HG03469 (cell line): ENCODE results near the gene EFCC1.

Source experiments
- ATAC-seq: cut with Tn5 transposase; IDR thresholded peaks from one replicate; pipeline ENCODE4 v1.9.1; 2021; ENCODE audit warnings: mild to moderate bottlenecking, moderate library complexity, moderate number of reproducible peaks; ENCODE audit not compliant: unreplicated experiment

The EFCC1 gene

GRCh38 chr3:129031476-129032215 is 30.5 kb downstream of the EFCC1 start:
- no peak for ATAC-seq

DNA sequence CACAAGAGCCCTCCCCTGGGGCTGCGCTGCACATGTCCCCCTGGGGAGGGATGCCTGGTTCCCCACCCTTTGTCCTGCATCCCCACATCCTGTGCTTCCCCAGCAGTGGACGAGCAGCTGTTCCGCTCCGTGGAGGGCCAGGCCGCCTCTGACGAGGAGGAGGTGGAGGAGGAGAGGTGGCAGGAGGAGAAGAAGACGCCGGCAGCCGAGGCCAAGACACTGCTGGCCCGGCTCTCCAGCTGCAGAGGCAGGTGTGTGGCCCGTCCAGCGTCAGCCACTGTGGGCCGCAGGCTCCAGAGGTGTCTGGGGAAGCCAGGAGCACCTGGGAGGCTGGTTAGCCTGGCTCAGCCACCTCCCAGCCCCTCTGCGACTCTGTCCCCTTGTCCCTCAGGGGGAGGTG is 31.6 kb downstream of the EFCC1 start:
- ATAC-seq: no peak

GRCh38 chr3:129033151-129033550 is 32.0 kb downstream of the EFCC1 start:
- ATAC-seq: no peak

DNA sequence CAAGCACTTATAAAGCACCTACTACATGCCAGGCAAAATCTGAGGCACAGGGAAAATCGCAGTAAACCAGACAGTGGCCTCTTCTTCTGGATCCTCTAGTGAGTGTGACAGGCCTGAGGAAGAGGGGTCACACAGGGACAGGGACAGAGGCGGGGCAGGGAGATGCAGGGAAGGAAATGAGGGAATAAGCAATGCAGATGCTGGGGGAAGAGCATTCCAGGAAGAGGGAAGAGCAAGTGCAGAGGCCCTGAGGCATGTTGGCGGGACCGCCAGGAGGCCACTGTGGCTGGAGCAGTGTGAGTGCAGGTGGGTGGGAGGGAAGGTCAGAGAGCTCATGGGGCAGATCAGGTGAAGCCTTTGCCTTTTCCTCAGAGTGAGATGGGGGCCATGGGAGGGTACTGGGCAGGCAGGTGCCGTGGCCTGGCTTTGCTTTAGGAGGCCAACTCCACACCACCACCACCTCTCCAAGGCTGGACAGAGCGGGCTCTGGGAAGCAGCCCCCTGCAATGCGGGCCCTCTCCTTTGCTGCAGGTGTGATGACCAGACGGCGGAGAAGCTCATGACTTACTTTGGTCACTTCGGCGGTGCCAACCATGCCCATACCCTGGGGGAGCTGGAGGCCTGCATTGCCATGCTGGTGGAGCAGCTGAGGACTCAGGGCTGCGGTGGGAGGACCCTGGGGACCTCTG is 32.7 kb downstream of the EFCC1 start:
- no peak for ATAC-seq

- ATAC-seq: no peak
These were observed 33.5 kb downstream of the EFCC1 start for GRCh38 chr3:129034642-129035041.

- ATAC-seq: no peak
These were observed 34.5 kb downstream of the EFCC1 start for GRCh38 chr3:129035360-129036221.

DNA sequence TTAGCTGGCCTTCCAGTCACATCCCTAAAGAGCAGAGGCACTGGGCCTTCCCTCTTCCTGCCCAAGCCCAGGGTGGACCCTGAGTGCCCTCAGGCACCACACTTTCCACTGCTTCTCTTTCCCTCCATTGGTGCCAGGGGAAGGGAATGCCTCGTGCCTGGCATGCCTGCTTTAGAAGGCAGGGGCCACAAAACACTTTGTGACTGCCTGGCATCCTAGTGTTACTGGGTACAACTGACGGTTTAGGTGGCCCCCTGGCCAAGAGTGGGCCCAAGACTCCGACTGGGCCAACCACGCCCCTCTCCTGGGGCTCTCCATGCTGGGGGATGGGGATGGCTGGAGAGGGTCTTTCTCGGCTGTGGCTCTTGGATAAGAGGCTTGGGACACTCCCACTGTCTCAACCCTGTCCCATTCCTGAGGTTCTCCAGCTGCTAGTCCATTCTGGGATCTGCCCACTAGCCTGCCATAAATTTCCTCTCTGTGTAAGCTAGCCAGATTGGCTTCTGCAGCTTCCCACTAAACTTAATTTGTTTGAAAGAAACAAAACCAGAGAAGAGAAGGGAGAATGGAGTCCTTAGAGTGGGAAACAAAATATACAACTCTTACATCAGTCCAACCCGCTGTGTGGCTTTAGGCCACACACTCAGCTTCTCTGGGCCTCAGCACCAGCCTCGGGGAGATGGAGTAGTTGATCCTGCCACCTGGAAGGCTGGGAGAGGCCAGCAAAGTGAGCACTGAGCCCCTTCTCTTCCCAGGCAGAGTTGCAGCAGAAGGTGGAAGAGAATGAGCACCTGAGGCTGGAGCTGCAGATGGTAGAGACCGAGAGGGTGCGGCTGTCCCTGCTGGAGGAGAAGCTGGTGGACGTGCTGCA is 35.4 kb downstream of the EFCC1 start:
- ATAC-seq: no peak

DNA sequence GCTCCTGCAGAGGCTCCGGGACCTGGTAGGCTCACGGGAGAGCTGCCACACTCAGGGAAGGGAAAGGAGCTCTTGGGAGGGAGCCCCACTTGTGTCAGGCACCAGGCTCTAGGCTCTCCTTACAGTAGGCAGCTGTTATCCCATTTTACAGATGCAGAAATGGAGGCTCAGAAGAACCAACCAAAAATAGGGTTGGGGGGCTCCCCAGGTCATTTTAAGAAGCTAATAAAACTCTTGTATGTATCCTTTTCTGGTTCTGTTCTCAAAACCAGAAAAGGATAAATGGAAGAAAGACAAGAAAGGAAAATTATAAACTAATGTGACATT is 36.0 kb downstream of the EFCC1 start:
- no peak for ATAC-seq

DNA sequence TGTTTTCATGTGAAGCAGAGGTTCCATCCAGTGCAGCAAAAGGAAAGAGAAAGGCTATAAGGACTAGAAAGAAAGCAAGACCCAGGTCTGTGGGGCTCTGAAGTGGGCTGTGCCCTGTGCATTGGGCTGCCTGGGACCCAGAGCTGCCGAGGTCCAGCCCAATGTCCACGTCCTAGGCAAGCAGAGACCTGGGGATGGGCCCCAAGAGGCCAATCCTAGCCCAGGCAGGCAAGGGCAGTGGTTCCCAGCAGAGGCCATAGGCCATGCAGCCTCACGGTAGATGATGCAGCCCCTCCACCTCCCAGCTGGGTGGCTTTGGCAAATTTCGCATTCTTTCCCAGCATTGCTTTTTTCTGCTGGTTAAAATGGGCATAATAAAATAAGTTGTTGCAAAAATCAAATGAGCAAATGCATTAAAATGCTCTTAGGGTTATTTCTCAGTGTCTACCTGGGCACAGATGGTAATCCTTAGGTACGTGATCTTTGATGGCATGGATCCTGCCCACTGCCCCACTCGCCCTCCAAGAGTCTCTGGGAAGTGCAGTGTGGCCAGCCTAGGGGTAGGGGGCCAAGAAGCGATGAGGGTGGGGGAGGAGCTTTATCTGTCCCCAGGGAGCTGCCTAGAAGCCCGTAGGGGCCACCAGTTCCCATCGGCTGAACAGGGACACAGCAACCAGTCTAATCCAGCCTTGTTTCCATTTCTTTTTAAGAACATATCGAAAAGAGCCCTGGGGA is 37.2 kb downstream of the EFCC1 start:
- no peak for ATAC-seq

GRCh38 chr3:129039271-129040038 is 38.4 kb downstream of the EFCC1 start:
- no peak for ATAC-seq

DNA sequence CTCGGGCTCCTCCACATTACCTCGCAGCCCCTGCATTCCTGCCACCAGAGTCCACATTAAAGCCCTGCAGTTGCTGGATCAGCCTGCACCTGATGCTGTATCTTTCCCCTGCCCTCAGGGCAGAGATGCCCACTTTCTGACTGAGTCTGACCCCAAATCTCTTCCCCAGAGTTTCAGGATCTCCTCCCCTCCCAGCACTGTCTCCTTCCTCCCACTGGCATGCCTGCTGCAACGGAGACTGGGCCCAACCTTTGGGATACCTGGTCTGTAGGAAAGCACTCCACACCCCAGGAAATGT is 38.9 kb downstream of the EFCC1 start:
- ATAC-seq: no peak

DNA sequence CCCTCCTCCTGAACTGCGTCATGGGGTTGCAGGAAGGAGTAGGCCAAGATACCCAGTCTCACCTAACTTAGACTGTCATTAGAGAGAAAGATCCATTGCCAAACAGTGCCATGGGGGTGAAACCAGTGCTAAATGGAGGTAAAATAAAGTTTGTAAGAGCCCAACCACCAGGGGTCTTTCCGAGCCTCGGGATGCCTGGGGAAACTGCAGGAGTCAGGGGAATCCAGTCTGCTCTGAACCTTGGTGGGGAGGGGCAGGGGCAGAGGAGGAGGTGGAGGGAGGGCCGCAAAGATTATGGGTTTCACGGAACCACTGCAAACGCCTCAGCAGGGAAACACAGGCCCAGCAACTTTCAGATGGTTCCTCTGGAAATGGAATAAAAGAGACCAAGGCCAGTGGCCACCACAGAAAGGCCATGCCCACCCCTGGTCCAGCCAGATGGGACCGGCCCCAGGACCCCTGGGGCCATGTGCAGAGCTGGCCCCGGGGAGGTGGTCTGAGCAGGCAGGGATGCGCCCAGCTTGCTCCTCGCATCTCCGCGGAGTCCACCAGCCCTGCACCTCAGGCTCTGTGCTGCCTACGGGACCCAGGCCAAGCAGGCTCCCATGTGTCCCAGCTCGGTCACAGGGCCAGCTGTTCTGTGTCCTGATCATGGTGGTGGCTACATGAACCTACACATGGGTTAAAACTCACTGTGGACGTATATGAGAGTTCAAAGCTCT is 39.6 kb downstream of the EFCC1 start:
- no peak for ATAC-seq

GRCh38 chr3:129045675-129046036 is 44.6 kb downstream of the EFCC1 start:
- ATAC-seq: no peak

GRCh38 chr3:129046037-129046731 is 45.1 kb downstream of the EFCC1 start:
- no peak for ATAC-seq

DNA sequence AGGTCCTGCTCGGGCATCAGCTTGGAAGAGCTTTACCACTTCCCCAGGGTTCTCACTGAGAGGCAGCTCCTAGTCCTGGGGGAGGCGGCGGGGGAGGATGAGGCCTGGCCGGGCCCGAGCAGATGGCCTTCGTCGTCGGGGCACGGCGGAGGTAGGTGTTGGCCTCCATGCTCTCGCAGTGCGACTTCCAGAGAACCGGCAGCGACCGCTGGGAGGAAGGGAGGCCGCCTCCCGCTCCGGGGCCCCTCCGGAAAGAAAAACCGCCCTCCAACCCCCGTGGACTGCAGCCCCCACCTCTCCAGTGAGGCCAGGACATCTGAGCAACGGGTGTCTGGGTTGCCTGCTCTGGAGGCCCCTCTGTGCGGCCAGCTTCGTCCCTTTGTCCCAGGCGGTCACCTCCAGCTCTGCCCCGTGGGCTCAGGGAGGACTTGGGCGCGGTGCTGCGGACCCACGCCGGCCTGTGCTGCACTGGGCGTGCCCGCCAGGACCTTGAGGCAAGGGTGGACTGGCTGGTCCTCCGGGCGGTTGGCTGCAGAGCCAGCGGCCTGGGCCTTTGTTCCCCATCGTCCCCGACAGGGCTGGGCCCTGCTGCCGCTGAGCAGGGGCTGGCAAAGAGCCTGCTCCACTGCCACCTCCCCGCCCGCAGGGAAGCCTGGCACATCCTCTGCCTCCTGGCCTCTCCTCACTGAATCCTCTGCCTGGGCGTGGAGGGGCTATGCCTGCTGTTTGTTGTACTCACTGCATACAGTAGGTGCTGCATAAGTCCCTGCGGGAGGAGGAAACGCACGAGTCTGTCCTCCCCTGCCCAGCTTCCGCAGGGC is 45.8 kb downstream of the EFCC1 start:
- ATAC-seq: no peak

- no peak for ATAC-seq
These were observed 46.4 kb downstream of the EFCC1 start for GRCh38 chr3:129047553-129047839.

GRCh38 chr3:129050556-129051295 is 49.6 kb downstream of the EFCC1 start:
- no peak for ATAC-seq
